ENCODE data around the gene HEBP2. TPM values are rescaled to one million over a fixed set of nuclear protein-coding genes. Genes with fewer than 3 reads are reported as not detected.

Gene HEBP2
- total and polyA plus RNA-seq, 2 of the 13 experiments (the other 11 are each of a cell fraction or from before 2014, with no cell fraction given), result 16.0 to 72.8 TPM

DNA sequence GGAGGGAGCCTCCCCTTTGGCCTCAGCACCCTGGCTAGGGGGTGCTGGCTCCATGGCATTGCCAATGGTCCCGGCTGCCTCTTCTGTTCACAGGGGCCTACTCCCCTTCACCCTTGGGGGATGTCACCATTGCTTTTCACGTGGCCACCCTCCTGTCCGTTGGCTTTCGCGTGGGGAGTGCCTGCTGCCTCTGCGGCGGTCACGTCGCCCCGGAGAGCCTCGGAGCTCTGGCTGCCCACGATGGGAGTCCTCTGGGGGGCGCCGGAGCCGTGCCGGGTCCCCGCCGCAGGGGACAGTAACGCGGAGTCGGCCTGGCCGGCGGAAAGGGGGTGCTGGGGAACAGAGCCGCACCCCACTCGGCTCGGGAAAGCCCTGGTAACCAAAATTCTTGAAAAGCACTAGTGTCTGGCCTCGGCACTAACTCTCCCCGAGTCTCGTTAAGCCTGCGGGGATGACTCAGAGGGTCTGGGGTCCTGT is 661 bp upstream of the HEBP2 start (continued):
- TF ChIP-seq, protein P1, sequence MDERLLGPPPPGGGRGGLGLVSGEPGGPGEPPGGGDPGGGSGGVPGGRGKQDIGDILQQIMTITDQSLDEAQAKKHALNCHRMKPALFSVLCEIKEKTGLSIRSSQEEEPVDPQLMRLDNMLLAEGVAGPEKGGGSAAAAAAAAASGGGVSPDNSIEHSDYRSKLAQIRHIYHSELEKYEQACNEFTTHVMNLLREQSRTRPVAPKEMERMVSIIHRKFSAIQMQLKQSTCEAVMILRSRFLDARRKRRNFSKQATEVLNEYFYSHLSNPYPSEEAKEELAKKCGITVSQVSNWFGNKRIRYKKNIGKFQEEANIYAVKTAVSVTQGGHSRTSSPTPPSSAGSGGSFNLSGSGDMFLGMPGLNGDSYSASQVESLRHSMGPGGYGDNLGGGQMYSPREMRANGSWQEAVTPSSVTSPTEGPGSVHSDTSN (CRISPR knock-in tag; IDR thresholded peaks at IDR 0.05), result no peak
- TF ChIP-seq CBFB (CRISPR knock-in tag; IDR thresholded peaks at IDR 0.05), result no peak; the same call in 1 of the 2 replicates
- TF ChIP-seq, protein P2, sequence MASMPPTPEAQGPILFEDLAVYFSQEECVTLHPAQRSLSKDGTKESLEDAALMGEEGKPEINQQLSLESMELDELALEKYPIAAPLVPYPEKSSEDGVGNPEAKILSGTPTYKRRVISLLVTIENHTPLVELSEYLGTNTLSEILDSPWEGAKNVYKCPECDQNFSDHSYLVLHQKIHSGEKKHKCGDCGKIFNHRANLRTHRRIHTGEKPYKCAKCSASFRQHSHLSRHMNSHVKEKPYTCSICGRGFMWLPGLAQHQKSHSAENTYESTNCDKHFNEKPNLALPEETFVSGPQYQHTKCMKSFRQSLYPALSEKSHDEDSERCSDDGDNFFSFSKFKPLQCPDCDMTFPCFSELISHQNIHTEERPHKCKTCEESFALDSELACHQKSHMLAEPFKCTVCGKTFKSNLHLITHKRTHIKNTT (CRISPR knock-in tag; IDR thresholded peaks at IDR 0.05), result no peak
- TF ChIP-seq ZNF333 (CRISPR knock-in tag; IDR thresholded peaks at IDR 0.05; ENCODE audit: borderline replicate concordance), result no peak; the same call in 1 of the 2 replicates
- no peak for TF ChIP-seq ZNF562 (CRISPR knock-in tag; IDR thresholded peaks at IDR 0.05; ENCODE audit: borderline replicate concordance)
- TF ChIP-seq, protein P3, sequence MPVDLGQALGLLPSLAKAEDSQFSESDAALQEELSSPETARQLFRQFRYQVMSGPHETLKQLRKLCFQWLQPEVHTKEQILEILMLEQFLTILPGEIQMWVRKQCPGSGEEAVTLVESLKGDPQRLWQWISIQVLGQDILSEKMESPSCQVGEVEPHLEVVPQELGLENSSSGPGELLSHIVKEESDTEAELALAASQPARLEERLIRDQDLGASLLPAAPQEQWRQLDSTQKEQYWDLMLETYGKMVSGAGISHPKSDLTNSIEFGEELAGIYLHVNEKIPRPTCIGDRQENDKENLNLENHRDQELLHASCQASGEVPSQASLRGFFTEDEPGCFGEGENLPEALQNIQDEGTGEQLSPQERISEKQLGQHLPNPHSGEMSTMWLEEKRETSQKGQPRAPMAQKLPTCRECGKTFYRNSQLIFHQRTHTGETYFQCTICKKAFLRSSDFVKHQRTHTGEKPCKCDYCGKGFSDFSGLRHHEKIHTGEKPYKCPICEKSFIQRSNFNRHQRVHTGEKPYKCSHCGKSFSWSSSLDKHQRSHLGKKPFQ (CRISPR knock-in tag; IDR thresholded peaks at IDR 0.05; ENCODE audit: insufficient replicate concordance), result no peak
- TF ChIP-seq U2AF2 (IDR thresholded peaks at IDR 0.05; ENCODE audit: low read depth, low read length), result no peak
- TF ChIP-seq, protein P4, sequence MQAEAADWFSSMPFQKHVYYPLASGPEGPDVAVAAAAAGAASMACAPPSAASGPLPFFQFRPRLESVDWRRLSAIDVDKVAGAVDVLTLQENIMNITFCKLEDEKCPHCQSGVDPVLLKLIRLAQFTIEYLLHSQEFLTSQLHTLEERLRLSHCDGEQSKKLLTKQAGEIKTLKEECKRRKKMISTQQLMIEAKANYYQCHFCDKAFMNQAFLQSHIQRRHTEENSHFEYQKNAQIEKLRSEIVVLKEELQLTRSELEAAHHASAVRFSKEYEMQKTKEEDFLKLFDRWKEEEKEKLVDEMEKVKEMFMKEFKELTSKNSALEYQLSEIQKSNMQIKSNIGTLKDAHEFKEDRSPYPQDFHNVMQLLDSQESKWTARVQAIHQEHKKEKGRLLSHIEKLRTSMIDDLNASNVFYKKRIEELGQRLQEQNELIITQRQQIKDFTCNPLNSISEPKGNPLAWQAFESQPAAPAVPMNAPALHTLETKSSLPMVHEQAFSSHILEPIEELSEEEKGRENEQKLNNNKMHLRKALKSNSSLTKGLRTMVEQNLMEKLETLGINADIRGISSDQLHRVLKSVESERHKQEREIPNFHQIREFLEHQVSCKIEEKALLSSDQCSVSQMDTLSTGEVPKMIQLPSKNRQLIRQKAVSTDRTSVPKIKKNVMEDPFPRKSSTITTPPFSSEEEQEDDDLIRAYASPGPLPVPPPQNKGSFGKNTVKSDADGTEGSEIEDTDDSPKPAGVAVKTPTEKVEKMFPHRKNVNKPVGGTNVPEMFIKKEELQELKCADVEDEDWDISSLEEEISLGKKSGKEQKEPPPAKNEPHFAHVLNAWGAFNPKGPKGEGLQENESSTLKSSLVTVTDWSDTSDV (CRISPR knock-in tag; IDR thresholded peaks at IDR 0.05), result no peak
- TF ChIP-seq, protein P5, sequence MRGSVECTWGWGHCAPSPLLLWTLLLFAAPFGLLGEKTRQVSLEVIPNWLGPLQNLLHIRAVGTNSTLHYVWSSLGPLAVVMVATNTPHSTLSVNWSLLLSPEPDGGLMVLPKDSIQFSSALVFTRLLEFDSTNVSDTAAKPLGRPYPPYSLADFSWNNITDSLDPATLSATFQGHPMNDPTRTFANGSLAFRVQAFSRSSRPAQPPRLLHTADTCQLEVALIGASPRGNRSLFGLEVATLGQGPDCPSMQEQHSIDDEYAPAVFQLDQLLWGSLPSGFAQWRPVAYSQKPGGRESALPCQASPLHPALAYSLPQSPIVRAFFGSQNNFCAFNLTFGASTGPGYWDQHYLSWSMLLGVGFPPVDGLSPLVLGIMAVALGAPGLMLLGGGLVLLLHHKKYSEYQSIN (CRISPR knock-in tag; IDR thresholded peaks at IDR 0.05; ENCODE audit: borderline replicate concordance), result no peak
- no peak for TF ChIP-seq ZNF615 (CRISPR knock-in tag; IDR thresholded peaks at IDR 0.05; ENCODE audit: borderline replicate concordance)
- TF ChIP-seq ZFP36L2 (CRISPR knock-in tag; IDR thresholded peaks at IDR 0.05), result no peak
- TF ChIP-seq SRF (IDR thresholded peaks at IDR 0.05; ENCODE audit: low read depth, low read length), result no peak
- TF ChIP-seq ZSCAN21 (CRISPR knock-in tag; IDR thresholded peaks at IDR 0.05; ENCODE audit: borderline replicate concordance), result no peak
- no peak for TF ChIP-seq ZSCAN12 (CRISPR knock-in tag; IDR thresholded peaks at IDR 0.05)
- TF ChIP-seq, protein P6, sequence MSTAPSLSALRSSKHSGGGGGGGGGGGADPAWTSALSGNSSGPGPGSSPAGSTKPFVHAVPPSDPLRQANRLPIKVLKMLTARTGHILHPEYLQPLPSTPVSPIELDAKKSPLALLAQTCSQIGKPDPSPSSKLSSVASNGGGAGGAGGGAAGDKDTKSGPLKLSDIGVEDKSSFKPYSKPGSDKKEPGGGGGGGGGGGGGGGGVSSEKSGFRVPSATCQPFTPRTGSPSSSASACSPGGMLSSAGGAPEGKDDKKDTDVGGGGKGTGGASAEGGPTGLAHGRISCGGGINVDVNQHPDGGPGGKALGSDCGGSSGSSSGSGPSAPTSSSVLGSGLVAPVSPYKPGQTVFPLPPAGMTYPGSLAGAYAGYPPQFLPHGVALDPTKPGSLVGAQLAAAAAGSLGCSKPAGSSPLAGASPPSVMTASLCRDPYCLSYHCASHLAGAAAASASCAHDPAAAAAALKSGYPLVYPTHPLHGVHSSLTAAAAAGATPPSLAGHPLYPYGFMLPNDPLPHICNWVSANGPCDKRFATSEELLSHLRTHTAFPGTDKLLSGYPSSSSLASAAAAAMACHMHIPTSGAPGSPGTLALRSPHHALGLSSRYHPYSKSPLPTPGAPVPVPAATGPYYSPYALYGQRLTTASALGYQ (CRISPR knock-in tag; IDR thresholded peaks at IDR 0.05), result no peak
- no peak for TF ChIP-seq RARG (CRISPR knock-in tag; IDR thresholded peaks at IDR 0.05; ENCODE audit: low read depth)
- TF ChIP-seq ZNF891 (CRISPR knock-in tag; IDR thresholded peaks at IDR 0.05), result 0 out of 2 replicates have a peak, but pooled peaks have one; percentile 57
- TF ChIP-seq, protein P7, sequence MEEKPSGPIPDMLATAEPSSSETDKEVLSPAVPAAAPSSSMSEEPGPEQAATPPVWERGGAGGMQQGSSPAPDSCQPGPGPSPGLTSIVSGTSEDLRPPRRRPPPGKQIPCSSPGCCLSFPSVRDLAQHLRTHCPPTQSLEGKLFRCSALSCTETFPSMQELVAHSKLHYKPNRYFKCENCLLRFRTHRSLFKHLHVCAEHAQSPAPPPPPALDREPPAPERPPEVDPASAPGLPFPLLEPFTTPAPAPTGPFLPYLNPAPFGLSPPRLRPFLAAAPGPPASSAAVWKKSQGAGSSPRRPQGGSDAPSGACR (CRISPR knock-in tag; IDR thresholded peaks at IDR 0.05), result no peak
- TF ChIP-seq HMG20B (CRISPR knock-in tag; conservative IDR thresholded peaks at IDR 0.05), result no peak
